Psoas muscle (tissue), 8 donors: ENCODE measurements around the gene DEFB131B. TPM values are rescaled to one million over a fixed set of nuclear protein-coding genes. Genes with fewer than 3 reads are reported as not detected.

Experiments used
- ATAC-seq, 4 donors: fragments of 200-7000 bp; cut with Tn5 transposase; one replicate each; pipeline ENCODE4 v1.9.1; 2020; ENCODE audit warnings: moderate library complexity in 3 of 4, mild to moderate bottlenecking in 2 of 4
- DNase-seq, 2 donors: peaks; one replicate each; pipeline ENCODE4 v3.0.0-alpha.2; 2020
- H3K27ac ChIP-seq: fragments of 200-600 bp; one replicate; pipeline ENCODE4 v1.8.0; 2022
- H3K27me3 ChIP-seq, 3 donors: fragments of 200-600 bp in 1 of 3; one replicate each; pipeline versions ENCODE4 v1.6.1 to v1.8.0; 2013 to 2022; ENCODE audit warnings: low read length in 2 of 3, mild to moderate bottlenecking in 2 of 3, moderate library complexity in 1 of 3; ENCODE audit not compliant: insufficient read depth in 3 of 3
- H3K36me3 ChIP-seq, 2 donors: fragments of 200-600 bp in 1 of 2; one replicate each; pipeline versions ENCODE4 v1.6.1 to v1.8.0; 2013 to 2022; ENCODE audit warnings: low read depth in 1 of 2, mild to moderate bottlenecking in 1 of 2, moderate library complexity in 1 of 2; ENCODE audit not compliant: insufficient read depth in 1 of 2
- H3K4me1 ChIP-seq: fragments of 200-600 bp; one replicate; pipeline ENCODE4 v1.8.0; 2022
- H3K4me3 ChIP-seq: fragments of 200-600 bp; one replicate; pipeline ENCODE4 v1.8.0; 2022; ENCODE audit warnings: mild to moderate bottlenecking
- H3K9me3 ChIP-seq: fragments of 200-600 bp; one replicate; pipeline ENCODE4 v1.8.0; 2022
- CTCF ChIP-seq: fragments of 200-600 bp; IDR thresholded peaks from one replicate; pipeline ENCODE4 v1.8.0; 2022; ENCODE audit warnings: antibody characterized with exemption
- WGBS, 3 donors: extraction: QIAGEN DNeasy Blood & Tissue Kit; methylation state at CpG; one replicate each; pipeline versions ENCODE4 v1.1.6 to v1.1.7; 2013; 5-methylcytosine and 5-hydroxymethylcytosine counted together
- intact Hi-C, 2 donors: fragments of 100-400 bp; cut with DNase I; formaldehyde crosslinking; loops; one replicate each; pipeline versions ENCODE4 v1.11.0 to v1.14.2; 2022
- polyA plus RNA-seq, 3 donors: library from polyadenylated mRNA; stranded (reverse); fragments of 200-250 nt; gene quantifications; one replicate each; pipeline ENCODE4 v1.2.3, GENCODE V29; 2013
- total RNA-seq, 4 donors: library from RNA; stranded (reverse); fragmentation: NEBNext Ultra II Directional in 2 of 4; extraction: Animal tissue kit (Norgen Biotek cat#: 25700) in 2 of 4; gene quantifications; one replicate each; pipeline versions ENCODE4 v1.2.1 to v1.2.4, GENCODE V29; 2021 to 2023
- donor health status: healthy with polysubstance abuse.
- donor health status: DM: no; HTN: no; CAD: no; lungs with moderate emphysema.
- donor health status: Bipolar disorder and iron deficiency.
- donor health status: healthy.
- donor health status: DM: yes; HTN: yes; CAD: no.
- donor health status: DM: no; HTN: no; CAD: no.
- donor health status: DM: no; HTN: no; CAD: no.
- donor health status: DM: yes; HTN: yes; CAD: no.

DEFB131B gene
- total and polyA plus RNA-seq, 7 donors, result not detected

- 0 to 1% (median 0%) methylated on average over 32 of the region's 32 CpGs for WGBS, 3 donors
- intact Hi-C loops, result no loop called here
- Histone ChIP-seq H3K9me3 (no peaks in the 10 kb centered on the region), H3K4me3 (peak within 1 kb of the TSS; percentile 82), H3K27me3 (no peaks in the 10 kb centered on the region), H3K4me1 (peaks cover 42% of the 10 kb centered on the region), H3K27ac (peak within 1 kb of the TSS; percentile 89), H3K36me3 (peaks cover 0 to 8% of the 10 kb centered on the region in 2 donors)
- TF ChIP-seq CTCF, result no peak
- DNase-seq (peak; percentile 98 to 99), ATAC-seq (peak; percentile 99 to 100 (median 99))
Observed at GRCh38 chr11:71928737-71929443, 50.6 kb downstream of the DEFB131B start, which contains the start of gene RNF121. Gene RNF121, plus strand, starts transcription at chr11:71929046. Its CDS starts 16 bp downstream, at chr11:71929062.

GRCh38 chr11:71929491-71929890, 51.2 kb downstream of the DEFB131B start:
- ATAC-seq, result no peak
- H3K4me1 ChIP-seq, result peaks cover 48% of the 10 kb centered on the region

GRCh38 chr11:71930556-71931244, 52.4 kb downstream of the DEFB131B start:
- DNase-seq (no peak), ATAC-seq (no peak)
- Histone ChIP-seq H3K4me3 (peak overlapping the region; percentile 82), H3K36me3 (peaks cover 0 to 4% of the 10 kb centered on the region in 2 donors), H3K27me3 (no peaks in the 10 kb centered on the region), H3K27ac (peak overlapping the region; percentile 89), H3K4me1 (peaks cover 50% of the 10 kb centered on the region), H3K9me3 (no peaks in the 10 kb centered on the region)
- no peak for TF ChIP-seq CTCF
- WGBS, 3 donors, result 75 to 78% (median 75%) methylated on average over 11 of the region's 11 CpGs
- intact Hi-C loops, result no loop called here

More at GRCh38 chr11:71929491-71929890, 51.2 kb downstream of the DEFB131B start:
- WGBS, 3 donors, result 4 to 5% (median 5%) methylated on average over 6 of the region's 6 CpGs
- Histone ChIP-seq H3K27me3 (no peaks in the 10 kb centered on the region), H3K9me3 (no peaks in the 10 kb centered on the region), H3K36me3 (peaks cover 0 to 8% of the 10 kb centered on the region in 2 donors), H3K4me3 (peak overlapping the region; percentile 82), H3K27ac (peak overlapping the region; percentile 89)
- intact Hi-C loops, result no loop called here
- TF ChIP-seq CTCF, result no peak
- DNase-seq, result no peak

- H3K4me3 ChIP-seq, result peak overlapping the region; percentile 82
- 23 to 52% (median 24%) methylated on average over 2 of the region's 2 CpGs for WGBS, 3 donors
- intact Hi-C loops, result no loop called here
- H3K9me3 ChIP-seq, result no peaks in the 10 kb centered on the region
- H3K27ac ChIP-seq, result peak overlapping the region; percentile 89
- DNase-seq, result no peak
- peaks cover 0 to 4% of the 10 kb centered on the region in 2 donors for H3K36me3 ChIP-seq
- no peak for TF ChIP-seq CTCF
- ATAC-seq, result no peak
- H3K4me1 ChIP-seq, result peaks cover 50% of the 10 kb centered on the region
- H3K27me3 ChIP-seq, result no peaks in the 10 kb centered on the region
Observed at GRCh38 chr11:71931245-71931602, 53.0 kb downstream of the DEFB131B start.
